ENCODE measurements around the gene SARS2.

- TF ChIP-seq GATA2 (IDR thresholded peaks at IDR 0.05; ENCODE audit: low read depth, low read length) (no peak), GATA3 (IDR thresholded peaks at IDR 0.05; ENCODE audit: low read depth, low read length) (no peak)
Observed at GRCh38 chr19:38900202-38900629, 30.3 kb downstream of the SARS2 start.

Data from SH-SY5Y (cell line).